ENCODE results near the gene MAN2A1.

MAN2A1 gene

DNA sequence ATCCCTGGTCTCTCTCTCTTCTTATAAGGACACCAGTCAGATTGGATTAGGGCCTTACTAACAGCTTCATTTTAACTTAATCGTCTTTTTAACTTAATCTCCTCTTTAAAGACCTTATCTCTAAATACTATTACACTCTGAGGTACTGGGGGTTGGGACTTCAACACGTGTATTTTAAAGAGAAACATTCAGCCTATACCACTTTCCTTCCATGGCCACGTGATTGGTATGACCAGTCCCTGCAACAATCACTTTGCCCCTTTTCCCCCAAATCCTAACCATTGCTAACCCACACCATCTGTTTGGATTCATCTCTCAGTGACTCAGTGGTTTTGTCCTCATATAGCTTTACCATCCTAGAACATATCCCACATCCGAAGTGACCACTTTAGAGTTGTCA lies 3.8 kb upstream of the MAN2A1 start:
- DNase-seq: no peak

- peak; percentile 88 for DNase-seq
Observed at GRCh38 chr5:109688630-109688969, 1.1 kb upstream of the MAN2A1 start.

DNA sequence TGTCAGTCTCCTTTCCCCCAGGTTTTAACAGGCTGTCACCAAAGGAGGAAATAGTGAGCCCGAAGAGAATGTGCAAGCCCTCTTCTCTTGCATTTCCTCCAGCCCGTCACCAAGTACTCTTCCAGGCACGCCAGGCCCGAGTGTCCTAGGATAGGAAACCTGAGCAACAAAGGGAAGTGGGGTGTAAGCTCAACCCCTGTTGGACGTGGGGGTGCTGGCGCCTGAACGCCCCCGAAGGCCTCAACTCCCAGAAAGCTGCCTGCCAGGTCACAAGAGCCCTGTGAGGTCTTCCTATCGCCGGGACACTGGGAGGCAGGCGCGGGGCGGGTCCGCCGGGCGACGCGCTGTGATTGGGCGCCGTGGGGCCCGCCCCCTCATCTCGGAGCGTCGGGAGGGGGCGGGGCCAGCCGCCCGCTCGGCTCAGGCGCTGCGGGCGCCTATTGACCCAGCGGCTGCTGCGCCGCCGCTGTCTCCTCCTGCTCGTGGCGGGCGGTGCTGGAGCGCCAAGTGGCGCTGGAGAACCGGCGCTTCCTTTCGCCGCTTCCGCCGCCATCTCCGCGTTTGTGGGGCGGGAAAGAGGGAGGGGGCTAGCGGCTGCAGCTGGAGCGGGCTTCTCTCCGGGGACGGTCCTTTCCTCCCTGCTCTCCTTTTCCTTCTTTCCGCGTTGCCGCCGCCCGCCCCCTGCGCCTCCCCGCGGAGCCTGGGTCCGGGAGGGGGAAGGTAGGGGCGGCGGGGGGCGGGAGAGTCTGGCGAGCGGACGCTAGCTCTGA lies 572 bp upstream of the MAN2A1 start:
- DNase-seq: peak; percentile 74

- DNase-seq: no peak
Observed at GRCh38 chr5:109690242-109690974, 681 bp downstream of the MAN2A1 start.

- no peak for DNase-seq
Observed at GRCh38 chr5:109690975-109691574, 1.3 kb downstream of the MAN2A1 start.

DNA sequence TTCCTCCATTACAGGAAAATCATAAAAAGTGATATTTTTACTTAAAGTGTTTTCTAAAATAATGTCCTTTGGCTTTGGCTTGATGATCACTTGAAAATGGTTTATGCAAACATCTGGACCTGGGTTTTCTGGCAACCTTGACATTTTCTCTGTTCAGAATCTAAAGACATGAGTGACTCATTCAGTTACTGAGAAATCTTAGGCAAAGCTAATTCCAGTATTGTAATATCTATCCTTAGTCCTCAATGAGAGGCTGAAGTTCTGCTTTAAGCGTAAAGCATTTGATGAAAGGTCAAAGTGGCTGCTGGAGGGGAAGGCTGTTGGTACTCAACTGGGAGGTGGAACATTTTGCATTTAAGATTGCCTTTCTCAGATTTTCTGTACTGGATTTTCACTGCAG lies 2.3 kb downstream of the MAN2A1 start:
- no peak for DNase-seq

GRCh38 chr5:109692852-109693251 lies 3.1 kb downstream of the MAN2A1 start:
- DNase-seq: no peak

DNA sequence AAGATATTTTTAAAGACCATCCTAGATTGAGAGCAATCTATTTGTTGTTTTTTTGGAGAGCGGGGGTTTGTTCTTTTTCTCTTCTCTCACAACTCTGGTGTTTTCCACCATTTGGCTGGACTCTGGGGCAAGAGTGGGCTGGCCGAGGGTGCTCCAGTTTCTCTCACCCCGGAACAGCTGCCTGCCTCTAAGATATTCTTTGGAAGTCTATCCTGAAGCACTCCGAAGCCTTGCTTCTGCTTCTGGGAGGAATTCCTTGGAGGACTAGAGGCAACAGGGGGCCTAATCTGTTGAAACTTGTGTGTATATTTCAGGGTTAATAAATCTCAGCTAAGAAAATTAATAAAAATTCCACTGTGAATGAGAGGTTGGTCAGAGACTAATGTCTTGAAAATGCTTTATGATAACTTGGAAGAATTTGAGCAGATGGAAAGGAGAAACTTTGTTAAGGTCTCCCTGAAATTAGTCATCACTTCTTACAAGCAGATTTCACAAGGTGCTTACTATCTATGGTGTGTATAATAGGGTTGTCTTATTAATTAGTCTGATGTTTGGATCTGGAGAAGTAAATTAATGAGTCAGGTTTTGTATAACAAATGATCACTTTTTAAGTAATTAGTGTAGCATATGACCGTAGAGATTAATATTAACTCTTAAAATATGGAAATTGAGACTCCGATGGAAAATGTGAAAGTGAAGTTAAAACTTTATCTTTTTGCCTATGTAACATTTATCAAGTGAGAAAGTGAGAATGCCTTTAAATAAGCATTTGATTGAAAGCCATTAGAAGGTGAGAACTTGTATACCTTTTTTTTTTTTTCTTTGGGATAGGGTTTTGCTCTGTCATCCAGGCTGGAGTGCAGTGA lies 4.0 kb downstream of the MAN2A1 start:
- no peak for DNase-seq

DNA sequence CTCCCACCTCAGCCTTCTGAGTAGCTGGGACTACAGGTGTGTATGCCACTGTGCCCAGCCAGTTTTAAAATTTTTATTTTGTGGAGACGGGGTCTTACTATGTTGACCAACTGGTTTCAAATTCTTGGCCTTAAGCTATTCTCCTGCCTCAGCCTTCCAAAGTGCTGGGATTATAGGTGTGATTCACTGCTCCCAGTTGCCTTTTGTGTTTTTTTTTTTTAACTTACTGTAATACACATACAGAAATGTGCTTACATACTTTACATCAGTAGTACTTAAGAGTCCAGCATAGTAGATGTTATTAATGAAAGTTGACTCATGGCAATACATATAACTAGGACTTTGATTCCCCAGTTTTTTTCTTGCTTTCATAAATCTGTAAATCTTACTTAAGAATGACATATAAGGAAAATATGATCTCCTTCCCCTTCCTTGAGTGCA lies 4.7 kb downstream of the MAN2A1 start:
- no peak for DNase-seq

- DNase-seq: no peak
Observed at GRCh38 chr5:109695005-109695926, 5.5 kb downstream of the MAN2A1 start.

DNA sequence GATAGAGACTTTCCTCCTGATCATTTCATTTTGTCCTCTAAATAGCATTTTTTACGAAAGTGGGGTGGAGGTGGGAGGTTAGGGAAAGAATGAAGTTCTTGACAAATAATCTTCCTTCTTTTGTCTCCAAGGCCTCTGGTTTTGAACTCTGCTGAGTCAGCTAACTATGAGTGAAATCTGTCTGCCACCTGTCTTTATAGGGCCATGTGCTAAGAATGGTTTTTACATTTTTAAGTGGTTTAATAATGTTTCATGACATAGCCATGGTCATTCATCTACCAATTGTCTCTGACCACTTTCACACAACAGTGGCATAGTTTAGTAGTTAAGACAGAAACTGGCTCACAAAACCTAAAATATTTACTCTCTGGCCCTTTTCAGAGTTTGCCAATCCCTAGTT lies 7.6 kb downstream of the MAN2A1 start:
- no peak for DNase-seq

DNA sequence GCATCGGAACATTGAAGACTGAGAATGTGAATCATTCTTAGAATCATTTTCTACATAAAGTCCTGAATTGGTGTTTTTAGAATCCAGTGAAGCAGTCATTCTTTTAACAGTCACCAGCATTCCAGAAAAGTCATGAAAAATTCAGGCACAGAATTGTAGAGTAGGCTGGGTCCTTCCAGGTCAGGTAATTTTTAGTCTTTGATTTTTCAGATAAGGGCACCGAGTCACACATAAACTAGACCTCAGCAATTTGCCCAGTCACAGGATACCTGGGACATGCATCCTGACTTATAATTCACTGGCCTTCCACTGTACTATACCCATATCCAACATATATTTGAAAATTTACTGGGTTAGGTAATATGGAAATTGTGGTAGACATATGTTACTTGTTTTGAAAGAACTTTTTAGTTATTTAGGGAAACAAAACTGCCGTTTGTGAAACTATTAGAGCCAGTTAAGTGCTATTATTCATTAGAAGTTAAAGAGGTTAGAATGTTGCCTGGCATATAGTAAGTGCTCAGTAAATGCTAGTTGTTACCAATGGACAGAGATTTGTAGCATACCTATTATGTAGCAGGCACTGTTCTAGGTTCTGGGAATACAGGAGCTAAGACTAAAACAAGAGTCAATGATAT lies 10.9 kb downstream of the MAN2A1 start:
- DNase-seq: no peak

GRCh38 chr5:109701252-109701651 lies 11.5 kb downstream of the MAN2A1 start:
- no peak for DNase-seq

GRCh38 chr5:109701792-109702191 lies 12.1 kb downstream of the MAN2A1 start:
- DNase-seq: no peak

- DNase-seq: no peak
Observed at GRCh38 chr5:109703166-109703565, 13.4 kb downstream of the MAN2A1 start.

DNA sequence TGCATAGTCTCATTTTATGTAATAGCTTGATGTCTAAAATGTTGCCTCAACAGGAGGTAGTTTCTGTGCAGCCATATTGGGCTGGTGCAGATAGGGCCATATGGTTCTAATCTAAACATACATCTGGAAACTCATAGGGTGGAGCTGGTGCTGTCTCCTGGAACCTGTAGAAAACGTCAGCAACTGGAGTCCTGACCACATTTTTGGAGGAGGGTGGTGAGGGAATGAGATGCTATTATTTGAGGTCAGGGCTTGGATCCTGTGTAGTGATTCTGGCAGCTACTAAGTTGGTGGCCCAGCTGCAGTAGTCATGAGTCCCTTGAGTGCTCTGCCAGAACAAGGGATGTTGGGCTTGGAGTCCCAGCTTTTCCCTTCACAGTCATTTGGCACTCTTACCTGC lies 14.1 kb downstream of the MAN2A1 start:
- DNase-seq: no peak

- DNase-seq: no peak
Observed at GRCh38 chr5:109704282-109704952, 14.7 kb downstream of the MAN2A1 start.

- no peak for DNase-seq
Observed at GRCh38 chr5:109705596-109705995, 15.9 kb downstream of the MAN2A1 start.

GRCh38 chr5:109706095-109706494 lies 16.4 kb downstream of the MAN2A1 start:
- no peak for DNase-seq

- no peak for DNase-seq
Observed at GRCh38 chr5:109707531-109707930, 17.8 kb downstream of the MAN2A1 start.

GRCh38 chr5:109708813-109709212 lies 19.1 kb downstream of the MAN2A1 start:
- no peak for DNase-seq
